Tibial nerve (tissue), 4 donors: ENCODE results near the gene MOCS1.
A peak's percentile ranks its signal among the peaks of the same experiment; 100 is the strongest.

Experiments
- CTCF ChIP-seq, 5 experiments: fragments of 200-600 bp in 3 of 5; fragments of 450-650 bp in 2 of 5; sonication (generic) in 3 of 5; IDR thresholded peaks; one replicate each; pipeline ENCODE4 v1.5.1; 2016 to 2019; ENCODE audit warnings: antibody characterized with exemption in 5 of 5, mild to moderate bottlenecking in 3 of 5, moderate library complexity in 2 of 5
- EP300 ChIP-seq, 2 donors: sonication (generic); formaldehyde crosslinking; IDR thresholded peaks; one replicate each; pipeline ENCODE4 v1.6.1; 2017; ENCODE audit warnings: antibody characterized with exemption in 2 of 2, mild to moderate bottlenecking in 1 of 2
- POLR2A ChIP-seq, 2 donors: fragments of 450-650 bp; IDR thresholded peaks; one replicate each; pipeline ENCODE4 v1.6.1; 2017; ENCODE audit warnings: antibody characterized with exemption in 2 of 2, mild to moderate bottlenecking in 2 of 2, moderate library complexity in 2 of 2

- TF ChIP-seq CTCF (IDR thresholded peaks at IDR 0.05), result no peak
- TF ChIP-seq POLR2A (IDR thresholded peaks at IDR 0.05), result no peak
- peak in 1 of 2 donors; percentile 83 for TF ChIP-seq EP300 (IDR thresholded peaks at IDR 0.05)
These were observed 51.7 kb downstream of the MOCS1 start for GRCh38 chr6:39882531-39882899.
